Liver (tissue), 9 donors: ENCODE results near the gene CEP78. TPM values are rescaled to one million over a fixed set of nuclear protein-coding genes. Genes with fewer than 3 reads are reported as not detected.

Source experiments
- DNase-seq: peaks from one replicate; pipeline ENCODE4 v3.0.0-alpha.2; 2017; ENCODE audit warnings: low spot score
- H3K27ac ChIP-seq, 2 donors: one replicate each; pipeline ENCODE4 v1.7.0; 2013; ENCODE audit warnings: inconsistent platforms in 2 of 2, low read length in 2 of 2, control low read depth in 1 of 2, low read depth in 1 of 2, mild to moderate bottlenecking in 1 of 2
- H3K27me3 ChIP-seq, 4 donors: one replicate each; pipeline versions ENCODE4 v1.6.1 to v1.7.0; 2013; ENCODE audit warnings: low read length in 3 of 4, inconsistent platforms in 1 of 4, mild to moderate bottlenecking in 1 of 4, moderate library complexity in 1 of 4; ENCODE audit not compliant: control insufficient read depth in 4 of 4, insufficient read depth in 4 of 4
- H3K36me3 ChIP-seq, 4 donors: one replicate each; pipeline versions ENCODE4 v1.6.1 to v1.7.0; 2013; ENCODE audit warnings: low read length in 3 of 4, mild to moderate bottlenecking in 3 of 4, low read depth in 1 of 4, moderate library complexity in 1 of 4; ENCODE audit not compliant: control insufficient read depth in 4 of 4, insufficient read depth in 3 of 4
- H3K4me1 ChIP-seq, 4 donors: one replicate each; pipeline versions ENCODE4 v1.6.1 to v1.7.0; 2013; ENCODE audit warnings: low read length in 3 of 4, mild to moderate bottlenecking in 3 of 4, moderate library complexity in 1 of 4; ENCODE audit not compliant: control insufficient read depth in 4 of 4, insufficient read depth in 4 of 4
- H3K4me3 ChIP-seq, 3 donors: one replicate each; pipeline versions ENCODE4 v1.6.1 to v1.7.0; 2013; ENCODE audit warnings: low read length in 3 of 3, control low read depth in 1 of 3, low read depth in 1 of 3, mild to moderate bottlenecking in 1 of 3
- H3K9ac ChIP-seq, 2 donors: one replicate each; pipeline ENCODE4 v1.7.0; 2013; ENCODE audit warnings: low read length in 2 of 2, mild to moderate bottlenecking in 2 of 2, moderate library complexity in 2 of 2, control low read depth in 1 of 2, low read depth in 1 of 2
- H3K9me3 ChIP-seq, 4 donors: one replicate each; pipeline versions ENCODE4 v1.6.1 to v1.7.0; 2013; ENCODE audit warnings: low read length in 3 of 4; ENCODE audit not compliant: control insufficient read depth in 4 of 4
- ATF3 ChIP-seq: IDR thresholded peaks from 2 replicates; pipeline ENCODE4 v1.6.1; 2016; ENCODE audit warnings: antibody characterized with exemption
- CTCF ChIP-seq: fragments of 150-350 bp; IDR thresholded peaks from 2 replicates; pipeline ENCODE4 v1.5.1; 2017; ENCODE audit warnings: improper control_type of control experiment, low read depth, low read length; ENCODE audit not compliant: missing input control
- EGR1 ChIP-seq, 2 donors: IDR thresholded peaks; 2 replicates each; pipeline ENCODE4 v1.6.1; 2016 to 2018; ENCODE audit warnings: antibody characterized with exemption in 2 of 2, low read depth in 2 of 2
- FOXA1 ChIP-seq: IDR thresholded peaks from 2 replicates; pipeline ENCODE4 v1.6.1; 2016; ENCODE audit warnings: antibody characterized with exemption
- FOXA2 ChIP-seq: IDR thresholded peaks from 2 replicates; pipeline ENCODE4 v1.6.1; 2016; ENCODE audit warnings: antibody characterized with exemption
- GABPA ChIP-seq, 2 donors: IDR thresholded peaks in 1 of 2; conservative IDR thresholded peaks in 1 of 2; 2 replicates each; pipeline ENCODE4 v1.6.1; 2016; ENCODE audit warnings: antibody characterized with exemption in 2 of 2, mild to moderate bottlenecking in 1 of 2, moderate library complexity in 1 of 2
- HNF4A ChIP-seq, 2 donors: conservative IDR thresholded peaks; 2 replicates each; pipeline ENCODE4 v1.6.1; 2016; ENCODE audit warnings: antibody characterized with exemption in 2 of 2, mild to moderate bottlenecking in 2 of 2
- HNF4G ChIP-seq: IDR thresholded peaks from 2 replicates; pipeline ENCODE4 v1.6.1; 2016; ENCODE audit warnings: antibody characterized with exemption
- JUND ChIP-seq, 2 donors: IDR thresholded peaks; 2 replicates each; pipeline ENCODE4 v1.6.1; 2016; ENCODE audit warnings: antibody characterized with exemption in 2 of 2
- MAX ChIP-seq: IDR thresholded peaks from 2 replicates; pipeline ENCODE4 v1.6.1; 2016; ENCODE audit warnings: antibody characterized with exemption
- NR2F2 ChIP-seq: IDR thresholded peaks from 2 replicates; pipeline ENCODE4 v1.6.1; 2016; ENCODE audit warnings: antibody characterized with exemption
- RAD21 ChIP-seq, 2 donors: IDR thresholded peaks; 2 replicates each; pipeline ENCODE4 v1.6.1; 2016; ENCODE audit warnings: antibody characterized with exemption in 2 of 2, mild to moderate bottlenecking in 2 of 2
- RXRA ChIP-seq, 2 donors: IDR thresholded peaks; 2 replicates each; pipeline ENCODE4 v1.6.1; 2017 to 2018; ENCODE audit warnings: antibody characterized with exemption in 2 of 2, mild to moderate bottlenecking in 1 of 2
- SP1 ChIP-seq: IDR thresholded peaks from 2 replicates; pipeline ENCODE4 v1.6.1; 2018; ENCODE audit warnings: antibody characterized with exemption, mild to moderate bottlenecking
- TAF1 ChIP-seq: conservative IDR thresholded peaks from 2 replicates; pipeline ENCODE4 v1.6.1; 2016; ENCODE audit warnings: antibody characterized with exemption, mild to moderate bottlenecking
- YY1 ChIP-seq: IDR thresholded peaks from 2 replicates; pipeline ENCODE4 v1.6.1; 2016; ENCODE audit warnings: antibody characterized with exemption, mild to moderate bottlenecking
- ZBTB33 ChIP-seq: IDR thresholded peaks from 2 replicates; pipeline ENCODE4 v1.6.1; 2016; ENCODE audit warnings: antibody characterized with exemption
- WGBS: extraction: QIAGEN DNeasy Blood & Tissue Kit; methylation state at CpG from one replicate; pipeline ENCODE4 v1.1.7; 2013; 5-methylcytosine and 5-hydroxymethylcytosine counted together
- polyA plus RNA-seq, 2 donors: library from polyadenylated mRNA; stranded (reverse) in 1 of 2; unstranded in 1 of 2; fragments of 200-250 nt in 1 of 2; fragments of >200 nt in 1 of 2; fragmentation: Nextera tagmentation in 1 of 2; extraction: Ambion mirVana in 1 of 2; gene quantifications; one replicate each; pipeline versions ENCODE4 v1.2.1 to v1.2.3, GENCODE V29; 2013 to 2015
- total RNA-seq, 2 donors: library from RNA; depleted of rRNA; stranded (reverse); fragments of >200 nt; gene quantifications; one replicate each; pipeline ENCODE4 v1.2.3, GENCODE V29; 2014
- donor health status: healthy.
- donor health status: healthy.
- donor health status: healthy.
- donor health status: healthy.
- donor health status: healthy.

Gene CEP78
- total and polyA plus RNA-seq, 4 donors = 2.6 to 12.0 (median 6.4) TPM

- Histone ChIP-seq H3K4me3 (no peak overlapping the region), H3K9ac (no peak overlapping the region), H3K4me1 (peaks cover 0 to 2% (median 0%) of the 10 kb centered on the region in 4 donors), H3K9me3 (no peaks in the 10 kb centered on the region), H3K36me3 (no peaks in the 10 kb centered on the region), H3K27ac (no peak overlapping the region), H3K27me3 (no peaks in the 10 kb centered on the region)
- TF ChIP-seq HNF4G = no peak
- no peak for TF ChIP-seq TAF1
- no peak for TF ChIP-seq FOXA1
- no peak for TF ChIP-seq RXRA (IDR thresholded peaks at IDR 0.05)
- 90% methylated on average over 5 of the region's 5 CpGs for WGBS
- DNase-seq = no peak
Observed at GRCh38 chr9:78187763-78188484, 48.0 kb upstream of the CEP78 start.

GRCh38 chr9:78188594-78188993, 47.3 kb upstream of the CEP78 start:
- no peak for DNase-seq
- no peak overlapping the region for H3K27ac ChIP-seq
- H3K9ac ChIP-seq = no peak overlapping the region
- 73% methylated on average over 1 of the region's 1 CpG for WGBS
- no peak overlapping the region for H3K4me3 ChIP-seq
- H3K36me3 ChIP-seq = no peaks in the 10 kb centered on the region
- H3K9me3 ChIP-seq = no peaks in the 10 kb centered on the region
- no peaks in the 10 kb centered on the region for H3K27me3 ChIP-seq
- peaks cover 0 to 2% (median 0%) of the 10 kb centered on the region in 4 donors for H3K4me1 ChIP-seq
- no peak for TF ChIP-seq JUND (IDR thresholded peaks at IDR 0.05)
- no peak for TF ChIP-seq RAD21 (IDR thresholded peaks at IDR 0.05)
- TF ChIP-seq EGR1 (IDR thresholded peaks at IDR 0.05; ENCODE audit: low read depth in 2 of 2) = no peak
- no peak for TF ChIP-seq FOXA2
- TF ChIP-seq HNF4A (conservative IDR thresholded peaks at IDR 0.05) = no peak
- no peak for TF ChIP-seq ZBTB33
- TF ChIP-seq GABPA (IDR thresholded peaks at IDR 0.05 in 1 of 2, conservative IDR thresholded peaks at IDR 0.05 in 1 of 2) = no peak
- no peak for TF ChIP-seq RXRA (IDR thresholded peaks at IDR 0.05)
- no peak for TF ChIP-seq SP1
- TF ChIP-seq HNF4G = no peak
- TF ChIP-seq ATF3 = no peak
- TF ChIP-seq TAF1 = no peak
- no peak for TF ChIP-seq CTCF
- TF ChIP-seq NR2F2 = no peak

- DNase-seq = no peak
- H3K36me3 ChIP-seq = no peaks in the 10 kb centered on the region
- H3K9ac ChIP-seq = no peak overlapping the region
- no peaks in the 10 kb centered on the region for H3K9me3 ChIP-seq
- H3K4me3 ChIP-seq = no peak overlapping the region
- WGBS = 85% methylated on average over 5 of the region's 5 CpGs
- H3K27ac ChIP-seq = no peak overlapping the region
- no peaks in the 10 kb centered on the region for H3K27me3 ChIP-seq
- peaks cover 0 to 2% (median 0%) of the 10 kb centered on the region in 4 donors for H3K4me1 ChIP-seq
- no peak for TF ChIP-seq NR2F2
- no peak for TF ChIP-seq SP1
- no peak for TF ChIP-seq ATF3
- no peak for TF ChIP-seq ZBTB33
- TF ChIP-seq MAX = no peak
- TF ChIP-seq RXRA (IDR thresholded peaks at IDR 0.05) = no peak
- TF ChIP-seq HNF4G = no peak
- TF ChIP-seq YY1 = no peak
Observed at GRCh38 chr9:78189001-78189400, 46.9 kb upstream of the CEP78 start.
